Mesenchymal stem cell (in vitro differentiated cells and primary cell): ENCODE data around the gene ALDH7A1.

Experiments used
- DNase-seq: peaks from one replicate; pipeline ENCODE4 v3.0.0-alpha.2; 2013
- H2AFZ ChIP-seq: one replicate; pipeline ENCODE4 v1.6.1; 2013; ENCODE audit warnings: low read depth, mild to moderate bottlenecking, control low read depth, inconsistent platforms, low read length, moderate library complexity
- H2AK5ac ChIP-seq: 2 replicates; pipeline ENCODE4 v1.6.1; 2013; ENCODE audit warnings: low read length, moderate library complexity, mild to moderate bottlenecking, inconsistent platforms; ENCODE audit not compliant: severe bottlenecking
- H2BK120ac ChIP-seq: one replicate; pipeline ENCODE4 v1.6.1; 2013; ENCODE audit warnings: low read depth, mild to moderate bottlenecking, inconsistent platforms, low read length, moderate library complexity
- H2BK12ac ChIP-seq, 2 experiments: one replicate each; pipeline ENCODE4 v1.6.1; 2013; ENCODE audit warnings: inconsistent platforms in 2 of 2, low read length in 2 of 2, mild to moderate bottlenecking in 2 of 2, moderate library complexity in 2 of 2, control low read depth in 1 of 2
- H2BK15ac ChIP-seq: one replicate; pipeline ENCODE4 v1.6.1; 2013; ENCODE audit warnings: mild to moderate bottlenecking, low read depth, inconsistent platforms; ENCODE audit not compliant: poor library complexity, severe bottlenecking
- H2BK5ac ChIP-seq: 2 replicates; pipeline ENCODE4 v1.6.1; 2013; ENCODE audit warnings: low read depth, mild to moderate bottlenecking, low read length, control low read depth, inconsistent platforms; ENCODE audit not compliant: poor library complexity, severe bottlenecking
- H3K14ac ChIP-seq, 2 experiments: one replicate each; pipeline ENCODE4 v1.6.1; 2013; ENCODE audit warnings: inconsistent platforms in 2 of 2, low read length in 2 of 2, control low read depth in 1 of 2, mild to moderate bottlenecking in 1 of 2, moderate library complexity in 1 of 2
- H3K18ac ChIP-seq, 2 experiments: one replicate each; pipeline ENCODE4 v1.6.1; 2013; ENCODE audit warnings: inconsistent platforms in 2 of 2, low read length in 2 of 2, control low read depth in 1 of 2, low read depth in 1 of 2, mild to moderate bottlenecking in 1 of 2
- H3K23ac ChIP-seq, 2 experiments: one replicate each; pipeline ENCODE4 v1.6.1; 2013; ENCODE audit warnings: inconsistent platforms in 2 of 2, low read length in 2 of 2, mild to moderate bottlenecking in 2 of 2, moderate library complexity in 2 of 2, control low read depth in 1 of 2
- H3K27ac ChIP-seq: 2 replicates; pipeline ENCODE4 v1.5.1; 2013; ENCODE audit warnings: mild to moderate bottlenecking, moderate library complexity, low read length, control low read depth, inconsistent platforms; ENCODE audit not compliant: poor library complexity, severe bottlenecking
- H3K27me3 ChIP-seq, 2 experiments: 2 replicates each; pipeline versions ENCODE4 v1.6.1 to v1.7.0; 2013; ENCODE audit warnings: low read length in 2 of 2, mild to moderate bottlenecking in 2 of 2, moderate library complexity in 2 of 2, control low read depth in 1 of 2, inconsistent platforms in 1 of 2; ENCODE audit not compliant: control insufficient read depth in 1 of 2, insufficient read depth in 1 of 2
- H3K36me3 ChIP-seq, 2 experiments: 2 replicates each; pipeline versions ENCODE4 v1.6.1 to v1.7.0; 2013; ENCODE audit warnings: low read length in 2 of 2, control low read depth in 1 of 2, inconsistent platforms in 1 of 2, low read depth in 1 of 2, mild to moderate bottlenecking in 1 of 2; ENCODE audit not compliant: insufficient read depth in 2 of 2, control insufficient read depth in 1 of 2
- H3K4ac ChIP-seq, 2 experiments: one replicate each; pipeline ENCODE4 v1.6.1; 2013; ENCODE audit warnings: inconsistent platforms in 2 of 2, low read length in 2 of 2, mild to moderate bottlenecking in 2 of 2, moderate library complexity in 2 of 2, control low read depth in 1 of 2, low read depth in 1 of 2
- H3K4me1 ChIP-seq: 2 replicates; pipeline ENCODE4 v1.6.1; 2013; ENCODE audit warnings: low read depth, low read length, control low read depth; ENCODE audit not compliant: control insufficient read depth, insufficient read depth
- H3K4me2 ChIP-seq: 2 replicates; pipeline ENCODE4 v1.6.1; 2013; ENCODE audit warnings: low read length, mild to moderate bottlenecking, inconsistent platforms; ENCODE audit not compliant: poor library complexity, severe bottlenecking
- H3K4me3 ChIP-seq, 2 experiments: 2 replicates each; pipeline versions ENCODE4 v1.5.1 to v1.7.0; 2013; ENCODE audit warnings: low read length in 2 of 2, mild to moderate bottlenecking in 2 of 2, control low read depth in 1 of 2, low read depth in 1 of 2; ENCODE audit not compliant: insufficient read depth in 1 of 2
- H3K79me1 ChIP-seq: replicated peaks from 2 replicates; pipeline ENCODE4 v1.6.1; 2013; ENCODE audit warnings: mild to moderate bottlenecking, control low read depth, low read length, inconsistent platforms; ENCODE audit not compliant: poor library complexity, severe bottlenecking
- H3K9ac ChIP-seq: 2 replicates; pipeline ENCODE4 v1.7.0; 2013; ENCODE audit warnings: mild to moderate bottlenecking, low read length, moderate library complexity
- H3K9me3 ChIP-seq: 2 replicates; pipeline ENCODE4 v1.7.0; 2013; ENCODE audit warnings: mild to moderate bottlenecking, low read length; ENCODE audit not compliant: control insufficient read depth
- H4K8ac ChIP-seq: one replicate; pipeline ENCODE4 v1.6.1; 2013; ENCODE audit warnings: inconsistent platforms, mild to moderate bottlenecking, low read length, moderate library complexity
- H4K91ac ChIP-seq: one replicate; pipeline ENCODE4 v1.6.1; 2013; ENCODE audit warnings: mild to moderate bottlenecking, low read length, inconsistent platforms
- WGBS: methylation state at CpG from one replicate; pipeline ENCODE4 v1.1.7; 2013; ENCODE audit warnings: mixed read lengths; 5-methylcytosine and 5-hydroxymethylcytosine counted together

Gene ALDH7A1

DNA sequence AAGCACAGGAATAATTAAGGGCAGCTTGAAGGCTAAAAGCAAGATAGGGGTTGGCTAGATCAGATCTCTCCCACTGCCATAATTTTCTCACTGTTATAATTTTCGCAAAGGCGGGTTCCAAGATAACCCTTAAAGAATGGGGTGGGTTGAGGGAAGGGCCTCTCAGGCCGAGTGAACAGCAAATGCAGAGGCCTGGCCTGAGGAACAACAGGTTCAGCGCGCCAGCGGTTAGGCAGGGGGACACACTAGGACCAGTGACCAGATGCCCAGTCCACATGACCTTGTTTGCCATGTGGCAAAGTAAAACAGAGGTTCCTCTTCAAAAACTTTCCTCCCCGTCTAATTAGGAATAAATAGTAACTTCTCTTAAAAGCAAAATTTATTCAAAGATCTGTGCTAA lies 4.5 kb upstream of the ALDH7A1 start:
- H2AFZ ChIP-seq: no peak overlapping the region
- no peak overlapping the region for H3K4me2 ChIP-seq
- WGBS: 100% methylated on average over 6 of the region's 7 CpGs
- no peak overlapping the region for H4K8ac ChIP-seq
- no peak overlapping the region for H3K14ac ChIP-seq
- peaks cover 10% of the 10 kb centered on the region for H3K4me1 ChIP-seq
- H3K27me3 ChIP-seq: no peaks in the 10 kb centered on the region
- no peaks in the 10 kb centered on the region for H3K9me3 ChIP-seq
- H3K27ac ChIP-seq: no peak overlapping the region
- H2BK120ac ChIP-seq: no peak overlapping the region
- no peak overlapping the region for H3K4me3 ChIP-seq
- peak overlapping the region; percentile 54 for H4K91ac ChIP-seq
- no peak overlapping the region for H2BK15ac ChIP-seq
- H3K18ac ChIP-seq: no peak overlapping the region
- DNase-seq: no peak
- H3K9ac ChIP-seq: no peak overlapping the region
- no peak overlapping the region for H2AK5ac ChIP-seq
- peaks cover 9 to 12% of the 10 kb centered on the region in 2 experiments for H3K36me3 ChIP-seq
- no peak overlapping the region for H2BK12ac ChIP-seq
- H3K4ac ChIP-seq: no peak overlapping the region
- H3K23ac ChIP-seq: no peak overlapping the region
- no peak overlapping the region for H2BK5ac ChIP-seq
- peaks cover 5% of the 10 kb centered on the region for H3K79me1 ChIP-seq

DNA sequence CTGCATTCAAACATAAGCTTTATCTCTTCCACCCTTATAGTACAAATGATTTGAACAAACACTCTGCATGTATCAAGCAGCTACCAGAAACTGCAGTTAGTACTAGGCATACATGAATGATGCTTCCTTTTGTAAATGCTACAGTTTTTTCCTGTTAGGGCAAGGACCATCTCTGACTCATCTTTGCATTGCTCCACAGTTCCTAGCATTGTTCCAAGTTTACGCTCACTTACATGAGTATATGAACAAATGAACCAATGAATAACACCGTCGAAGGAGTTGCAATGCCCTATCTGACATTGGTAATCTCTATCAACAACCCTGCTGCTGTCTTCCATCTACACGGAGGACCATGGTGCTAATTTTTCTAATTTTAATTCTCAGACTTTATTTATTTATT lies 2.1 kb upstream of the ALDH7A1 start:
- Histone ChIP-seq H3K79me1 (peaks cover 4% of the 10 kb centered on the region), H2AFZ (no peak overlapping the region), H3K4me1 (peaks cover 13% of the 10 kb centered on the region), H3K4me2 (no peak overlapping the region), H4K8ac (no peak overlapping the region), H3K27ac (no peak overlapping the region), H3K27me3 (no peaks in the 10 kb centered on the region), H3K9me3 (no peaks in the 10 kb centered on the region), H4K91ac (no peak overlapping the region), H2BK5ac (no peak overlapping the region), H3K14ac (no peak overlapping the region), H2BK15ac (no peak overlapping the region), H2BK12ac (no peak overlapping the region), H3K4ac (no peak overlapping the region), H3K9ac (peak overlapping the region; percentile 2), H2BK120ac (no peak overlapping the region), H3K36me3 (peaks cover 0 to 2% of the 10 kb centered on the region in 2 experiments), H2AK5ac (no peak overlapping the region), H3K18ac (no peak overlapping the region), H3K23ac (no peak overlapping the region), H3K4me3 (no peak overlapping the region)
- 80% methylated on average over 3 of the region's 4 CpGs for WGBS
- DNase-seq: peak; percentile 82

GRCh38 chr5:126595486-126596083 lies 566 bp upstream of the ALDH7A1 start:
- H3K23ac ChIP-seq: no peak overlapping the region
- H4K8ac ChIP-seq: peak overlapping the region; percentile 54
- H3K9me3 ChIP-seq: no peaks in the 10 kb centered on the region
- peak overlapping the region in 1 of 2 experiments; percentile 95 for H2BK12ac ChIP-seq
- H3K18ac ChIP-seq: peak overlapping the region in 1 of 2 experiments; percentile 96
- peaks cover 14% of the 10 kb centered on the region for H3K4me1 ChIP-seq
- H2BK15ac ChIP-seq: no peak overlapping the region
- peak overlapping the region; percentile 90 for H3K27ac ChIP-seq
- peak overlapping the region; percentile 49 for H3K4me2 ChIP-seq
- H3K4ac ChIP-seq: peak overlapping the region in 1 of 2 experiments; percentile 58
- peak overlapping the region; percentile 79 for H2BK5ac ChIP-seq
- no peaks in the 10 kb centered on the region for H3K27me3 ChIP-seq
- peaks cover 7 to 15% of the 10 kb centered on the region in 2 experiments for H3K36me3 ChIP-seq
- no peak for DNase-seq
- peaks cover 14% of the 10 kb centered on the region for H3K79me1 ChIP-seq
- H2BK120ac ChIP-seq: no peak overlapping the region
- peak overlapping the region; percentile 87 for H3K9ac ChIP-seq
- WGBS: 63% methylated on average over 20 of the region's 22 CpGs
- H2AFZ ChIP-seq: peak overlapping the region; percentile 96
- peak overlapping the region in 1 of 2 experiments; percentile 47 for H3K14ac ChIP-seq
- H2AK5ac ChIP-seq: no peak overlapping the region
- H4K91ac ChIP-seq: peak overlapping the region; percentile 29
- peak overlapping the region; percentile 82 to 86 for H3K4me3 ChIP-seq

DNA sequence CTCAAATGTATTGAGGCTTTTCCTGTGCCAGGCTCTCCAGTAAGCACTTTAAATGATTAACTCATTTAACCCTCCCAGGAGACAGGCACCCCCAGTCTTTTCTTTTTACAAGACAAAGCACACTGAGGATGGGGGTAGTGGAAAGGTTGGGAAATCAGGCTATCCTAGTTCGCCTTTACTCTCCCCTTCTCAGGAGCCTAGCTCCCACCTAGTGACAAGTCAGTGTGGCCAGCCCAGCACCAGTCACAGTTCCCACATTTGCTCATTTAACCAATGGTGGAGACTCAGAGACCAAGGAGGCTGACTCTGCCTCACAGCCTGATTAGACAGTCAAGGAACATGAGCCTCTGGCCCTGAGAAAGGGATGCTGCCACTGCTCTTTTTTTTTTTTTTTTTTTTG lies 3.5 kb downstream of the ALDH7A1 start:
- Histone ChIP-seq H3K36me3 (peaks cover 19 to 28% of the 10 kb centered on the region in 2 experiments), H2AFZ (no peak overlapping the region), H3K4me1 (peaks cover 11% of the 10 kb centered on the region), H3K27ac (no peak overlapping the region), H2BK12ac (no peak overlapping the region), H3K18ac (no peak overlapping the region), H4K8ac (no peak overlapping the region), H3K4me2 (no peak overlapping the region), H3K23ac (no peak overlapping the region), H3K9me3 (no peaks in the 10 kb centered on the region), H2BK5ac (no peak overlapping the region), H3K4ac (no peak overlapping the region), H3K4me3 (no peak overlapping the region), H4K91ac (no peak overlapping the region), H2BK120ac (no peak overlapping the region), H3K79me1 (peaks cover 23% of the 10 kb centered on the region), H3K27me3 (no peaks in the 10 kb centered on the region), H3K9ac (no peak overlapping the region), H2AK5ac (no peak overlapping the region), H3K14ac (no peak overlapping the region), H2BK15ac (no peak overlapping the region)
- WGBS: 100% methylated on average over 1 of the region's 1 CpG
- DNase-seq: no peak
